HCEC 1CT (cell line): ENCODE data around the gene FAM110A.
A peak's percentile ranks its signal among the peaks of the same experiment; 100 is the strongest.
"Not testable (repeated sequence)": the region's sequence is repeated elsewhere in the genome, so short reads cannot be mapped to it uniquely, and the experiment has no call there.

ENCODE experiments used
- DNase-seq: peaks from one replicate; pipeline ENCODE4 v3.0.0-alpha.2; 2017

The FAM110A gene

GRCh38 chr20:845226-845868 is 11.8 kb downstream of the FAM110A start:
- no peak for DNase-seq

GRCh38 chr20:845941-846893 is 12.7 kb downstream of the FAM110A start:
- no peak for DNase-seq

GRCh38 chr20:846894-847278 is 13.4 kb downstream of the FAM110A start:
- no peak for DNase-seq

- DNase-seq, result no peak
Measured at GRCh38 chr20:848193-848592, 14.7 kb downstream of the FAM110A start.

- DNase-seq, result not testable (repeated sequence)
Measured at GRCh38 chr20:848731-849130, 15.2 kb downstream of the FAM110A start.

GRCh38 chr20:853406-853996 is 20.0 kb downstream of the FAM110A start:
- DNase-seq, result no peak

- no peak for DNase-seq
Measured at GRCh38 chr20:854601-855000, 21.1 kb downstream of the FAM110A start.

GRCh38 chr20:855466-856360 is 22.2 kb downstream of the FAM110A start:
- no peak for DNase-seq

GRCh38 chr20:856361-856775 is 22.9 kb downstream of the FAM110A start:
- peak; percentile 56 for DNase-seq

GRCh38 chr20:858011-858410 is 24.5 kb downstream of the FAM110A start:
- DNase-seq, result no peak

- DNase-seq, result no peak
Measured at GRCh38 chr20:859751-860231, 26.3 kb downstream of the FAM110A start.

- no peak for DNase-seq
Measured at GRCh38 chr20:860891-861290, 27.4 kb downstream of the FAM110A start.

GRCh38 chr20:865440-865839 is 31.9 kb downstream of the FAM110A start:
- no peak for DNase-seq

GRCh38 chr20:868279-868678 is 34.8 kb downstream of the FAM110A start:
- DNase-seq, result no peak

GRCh38 chr20:869606-870005 is 36.1 kb downstream of the FAM110A start:
- DNase-seq, result no peak

- no peak for DNase-seq
Measured at GRCh38 chr20:870758-871157, 37.2 kb downstream of the FAM110A start.

GRCh38 chr20:871436-871835 is 37.9 kb downstream of the FAM110A start:
- no peak for DNase-seq

- DNase-seq, result no peak
Measured at GRCh38 chr20:871948-872347, 38.4 kb downstream of the FAM110A start.

- no peak for DNase-seq
Measured at GRCh38 chr20:872855-873520, 39.5 kb downstream of the FAM110A start.

- no peak for DNase-seq
Measured at GRCh38 chr20:873875-874607, 40.5 kb downstream of the FAM110A start.

GRCh38 chr20:875115-875514 is 41.6 kb downstream of the FAM110A start:
- DNase-seq, result no peak
